Activated CD4-positive, alpha-beta T cell treated with anti-CD3 and anti-CD28 coated beads, Interleukin-2, amount 10 ng/mL, durations not matched to agents 7 days and 5 days (primary cell): ENCODE data around the gene OTOF. TPM values are rescaled to one million over a fixed set of nuclear protein-coding genes. Genes with fewer than 3 reads are reported as not detected.

Experiments
- CTCF ChIA-PET: fragments of 350-600 bp; sonication (Branson Sonifier 250); formaldehyde crosslinking; loops from one replicate; lab custom pipeline; 2021; ENCODE audit warnings: antibody characterized with exemption; lab: Charles Lee
- POLR2A ChIA-PET: fragments of 350-600 bp; sonication (Branson Sonifier 250); formaldehyde crosslinking; loops from one replicate; lab custom pipeline; 2021; ENCODE audit warnings: antibody characterized with exemption; lab: Charles Lee
- DNase-seq: peaks from one replicate; pipeline ENCODE4 v3.0.0-alpha.2; 2020
- H3K27ac Mint-ChIP-seq: one replicate; pipeline ENCODE4 v1.8.0; 2021; ENCODE audit warnings: mild to moderate bottlenecking, moderate library complexity, mixed read lengths
- H3K27me3 Mint-ChIP-seq: one replicate; pipeline ENCODE4 v1.8.0; 2021; ENCODE audit warnings: mixed read lengths
- H3K36me3 Mint-ChIP-seq: one replicate; pipeline ENCODE4 v1.8.0; 2021; ENCODE audit warnings: low read depth, mixed read lengths
- H3K4me1 Mint-ChIP-seq: one replicate; pipeline ENCODE4 v1.8.0; 2021; ENCODE audit warnings: mixed read lengths
- H3K4me3 Mint-ChIP-seq: one replicate; pipeline ENCODE4 v1.8.0; 2021; ENCODE audit warnings: mild to moderate bottlenecking, moderate library complexity, mixed read lengths
- H3K9me3 Mint-ChIP-seq: one replicate; pipeline ENCODE4 v1.8.0; 2021; ENCODE audit warnings: mixed read lengths
- total RNA-seq, 2 experiments: library from RNA; stranded (reverse); gene quantifications; one replicate each; pipeline ENCODE4 v1.2.3, GENCODE V29; 2021

Gene OTOF
- total RNA-seq, 2 experiments from 2014 or later, result 11.7 to 12.3 TPM

DNA sequence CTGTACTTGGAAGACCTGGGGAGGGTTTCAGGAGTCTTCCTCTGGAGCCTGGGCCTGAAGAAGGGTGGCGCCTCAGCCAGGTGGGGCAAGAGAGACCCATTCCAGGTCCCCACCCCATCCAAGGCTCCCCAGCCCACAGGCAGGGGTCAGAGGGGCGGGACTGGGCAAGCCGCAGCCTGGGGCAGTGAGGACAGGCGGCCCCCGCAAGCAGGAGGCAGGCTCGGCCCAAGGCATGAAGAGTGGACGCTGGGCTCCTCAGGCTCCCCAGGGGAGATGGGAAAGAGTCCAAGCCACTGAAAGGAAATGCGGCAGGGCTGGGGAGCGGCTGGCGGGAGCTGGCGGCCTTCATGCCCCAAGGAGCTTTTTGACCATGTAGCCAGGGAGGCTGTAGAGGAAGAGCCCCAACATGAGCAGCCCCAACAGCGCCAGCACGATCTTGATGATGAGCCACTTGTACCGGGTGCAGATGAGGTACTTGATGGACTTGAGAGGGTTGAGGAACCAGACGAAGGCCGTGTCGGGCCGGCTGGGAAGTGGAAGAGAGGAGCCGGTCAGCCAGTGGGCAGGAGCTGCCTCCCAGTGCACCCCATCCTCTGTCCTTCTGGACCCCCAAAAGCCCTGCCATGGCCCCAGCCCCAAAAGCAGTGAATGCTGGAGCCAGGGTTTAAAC is 20.1 kb downstream of the OTOF start:
- Mint-ChIP-seq H3K27ac (no peak overlapping the region), H3K36me3 (no peaks in the 10 kb centered on the region), H3K9me3 (no peaks in the 10 kb centered on the region), H3K27me3 (no peaks in the 10 kb centered on the region), H3K4me1 (no peaks in the 10 kb centered on the region), H3K4me3 (no peak overlapping the region)
- no peak for DNase-seq
- ChIA-PET CTCF (interaction anchor here (0.6 to 1.1 kb wide), 2 partner anchors 103 to 292 kb away, joined by 3 to 5 read pairs; no protein-coding TSS in a partner anchor), POLR2A (interaction anchor here (0.7 kb wide), 1 partner anchor 9 kb away, joined by 3 read pairs; no protein-coding TSS in a partner anchor)

DNA sequence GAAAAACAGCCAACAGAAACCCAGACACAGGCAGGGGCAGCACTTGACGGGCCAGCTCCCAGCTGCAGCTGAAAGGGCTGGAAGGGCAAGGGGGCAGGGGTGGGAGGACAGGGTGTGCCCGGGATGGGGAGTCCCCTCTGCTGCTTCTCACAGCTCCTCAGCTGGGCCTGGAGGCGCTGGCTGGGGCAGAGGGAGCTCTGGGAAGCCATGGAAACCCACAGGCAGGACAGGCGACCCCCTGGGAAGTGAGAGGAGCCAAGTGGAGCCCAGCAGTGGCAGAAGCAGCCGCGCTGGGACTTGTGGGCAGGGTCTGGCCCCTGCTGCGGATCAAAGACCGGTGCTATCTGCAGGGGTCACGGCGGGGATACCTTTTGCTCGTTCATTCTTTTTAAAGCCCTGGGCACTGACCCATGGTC is 20.7 kb downstream of the OTOF start:
- H3K9me3 Mint-ChIP-seq, result no peaks in the 10 kb centered on the region
- no peaks in the 10 kb centered on the region for H3K36me3 Mint-ChIP-seq
- ChIA-PET POLR2A (no interaction called here), CTCF (interaction anchor here (1.1 kb wide), 1 partner anchor 291 kb away, joined by 3 read pairs; no protein-coding TSS in a partner anchor)
- no peak overlapping the region for H3K27ac Mint-ChIP-seq
- DNase-seq, result no peak
- peaks cover 2% of the 10 kb centered on the region for H3K27me3 Mint-ChIP-seq
- no peak overlapping the region for H3K4me3 Mint-ChIP-seq
- no peaks in the 10 kb centered on the region for H3K4me1 Mint-ChIP-seq

DNA sequence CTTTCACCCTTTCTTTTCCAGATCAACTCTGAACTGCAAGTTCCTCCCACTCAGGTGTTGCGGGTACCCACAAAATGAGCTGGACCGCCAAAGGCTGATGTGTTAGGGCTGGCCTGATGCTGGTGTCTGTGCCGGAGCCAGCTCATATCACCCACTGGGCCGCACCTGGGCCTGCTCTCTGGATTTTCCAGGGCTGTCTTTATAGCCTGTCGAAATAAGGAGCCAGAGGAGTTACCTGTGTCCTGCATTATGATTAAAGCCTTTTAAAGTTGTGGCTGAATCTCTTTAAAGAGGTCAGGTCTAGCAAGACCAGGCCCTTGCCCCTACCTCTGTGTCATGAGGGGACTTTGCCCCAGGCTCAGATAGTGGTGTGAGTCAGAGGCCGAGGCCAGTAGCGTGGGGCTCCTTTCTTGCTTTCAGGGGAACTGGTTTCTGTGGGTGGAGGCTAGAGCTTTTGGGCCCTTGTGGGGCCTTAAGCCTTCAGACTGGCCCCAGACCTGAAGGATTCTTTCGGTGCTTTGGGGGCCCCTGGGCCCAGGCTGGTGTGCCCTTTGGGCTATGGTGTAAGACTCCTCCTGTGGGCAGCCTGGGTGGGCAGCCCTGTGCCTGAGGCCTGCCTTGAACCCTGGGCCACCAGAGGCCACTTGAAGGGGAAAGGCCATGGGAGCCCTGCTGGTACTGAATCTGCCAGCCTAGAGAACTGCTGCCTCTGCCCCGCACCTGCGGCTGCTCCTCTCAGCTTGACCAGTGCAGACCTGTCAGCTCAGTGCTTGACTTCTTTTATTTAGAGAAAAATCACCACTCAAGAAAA is 21.3 kb downstream of the OTOF start:
- CTCF ChIA-PET, result no interaction called here
- no peaks in the 10 kb centered on the region for H3K4me1 Mint-ChIP-seq

DNA sequence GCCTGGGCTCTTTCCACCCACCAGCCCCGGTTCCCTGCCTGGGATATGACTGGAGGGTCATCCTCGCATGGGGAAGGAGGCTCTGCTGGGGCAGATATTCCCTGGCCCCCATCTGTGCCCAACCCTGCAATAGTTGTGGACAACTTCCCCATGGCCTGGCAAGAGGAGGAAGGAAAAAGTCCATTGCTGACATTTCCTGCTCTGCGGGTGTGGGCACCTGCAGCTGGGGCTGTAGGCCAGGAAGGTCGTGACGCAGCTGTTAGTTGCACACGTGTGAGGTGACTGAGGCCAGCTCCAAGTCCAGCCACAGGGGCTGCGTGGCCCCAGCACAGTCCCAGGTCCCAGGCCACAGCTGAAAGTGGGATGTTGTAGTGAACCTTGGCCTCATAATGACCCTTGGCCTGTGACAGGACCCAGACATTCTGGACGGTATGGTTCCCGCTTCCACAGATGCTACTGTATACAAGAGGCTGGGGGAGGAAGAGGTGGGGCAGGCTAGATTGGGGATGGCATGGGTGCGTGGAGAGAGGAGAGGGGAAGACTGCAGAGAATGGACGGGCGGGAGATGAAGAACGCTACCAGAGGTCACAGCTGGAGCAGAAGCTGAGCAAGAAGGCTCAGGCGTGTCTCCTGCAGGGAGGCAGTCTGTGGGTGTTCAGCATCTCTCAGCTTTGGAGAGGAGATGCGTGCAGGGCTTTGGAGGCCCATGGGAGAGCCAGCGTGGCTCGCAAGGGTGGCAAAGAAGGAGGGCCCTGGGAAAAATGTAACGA is 22.1 kb downstream of the OTOF start:
- no peaks in the 10 kb centered on the region for H3K4me1 Mint-ChIP-seq
- no peaks in the 10 kb centered on the region for H3K9me3 Mint-ChIP-seq
- no peak overlapping the region for H3K4me3 Mint-ChIP-seq
- POLR2A ChIA-PET, result no interaction called here
- no peak for DNase-seq
- peaks cover 2% of the 10 kb centered on the region for H3K27me3 Mint-ChIP-seq
- CTCF ChIA-PET, result no interaction called here
- H3K36me3 Mint-ChIP-seq, result no peaks in the 10 kb centered on the region
- no peak overlapping the region for H3K27ac Mint-ChIP-seq

More for the DNA sequence above, 21.3 kb downstream of the OTOF start:
- peaks cover 2% of the 10 kb centered on the region for H3K27me3 Mint-ChIP-seq
- no peaks in the 10 kb centered on the region for H3K36me3 Mint-ChIP-seq
- H3K9me3 Mint-ChIP-seq, result no peaks in the 10 kb centered on the region
- POLR2A ChIA-PET, result no interaction called here
- H3K4me3 Mint-ChIP-seq, result no peak overlapping the region
- no peak overlapping the region for H3K27ac Mint-ChIP-seq
- DNase-seq, result no peak

DNA sequence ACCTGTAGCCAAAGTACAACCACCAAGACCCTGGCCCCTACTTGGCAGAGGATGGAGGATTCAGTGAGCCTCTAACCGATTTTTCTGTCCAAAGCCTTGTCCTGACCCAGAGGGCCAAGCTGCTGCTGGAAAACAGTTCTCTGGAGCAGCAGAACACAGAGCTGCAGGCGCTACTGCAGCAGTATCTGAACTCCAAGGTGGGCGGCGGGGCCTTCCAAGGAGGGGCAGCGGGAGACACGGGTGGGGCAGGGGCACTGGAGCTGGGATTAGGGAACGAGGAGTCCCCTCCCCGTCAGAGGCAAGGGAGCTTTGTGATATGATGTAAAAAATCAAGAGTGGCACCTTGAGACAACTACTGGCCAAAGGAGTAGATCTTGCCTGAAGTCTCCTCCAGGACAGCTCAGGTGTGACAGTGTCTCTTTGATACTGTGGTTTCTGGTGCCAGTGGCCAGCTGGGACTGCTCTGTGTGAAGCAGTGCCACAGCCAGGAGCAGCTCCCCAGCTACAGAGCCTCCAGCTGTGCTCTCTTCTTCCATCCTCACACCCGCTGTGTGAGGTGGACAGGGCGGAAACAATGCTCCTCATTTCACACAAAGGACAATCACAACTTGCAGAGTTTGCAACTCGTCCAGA is 22.8 kb downstream of the OTOF start:
- Mint-ChIP-seq H3K4me1 (no peaks in the 10 kb centered on the region), H3K4me3 (no peak overlapping the region), H3K9me3 (no peaks in the 10 kb centered on the region), H3K27me3 (peaks cover 2% of the 10 kb centered on the region), H3K27ac (no peak overlapping the region), H3K36me3 (no peaks in the 10 kb centered on the region)
- no peak for DNase-seq
- POLR2A ChIA-PET, result no interaction called here
- CTCF ChIA-PET, result no interaction called here

DNA sequence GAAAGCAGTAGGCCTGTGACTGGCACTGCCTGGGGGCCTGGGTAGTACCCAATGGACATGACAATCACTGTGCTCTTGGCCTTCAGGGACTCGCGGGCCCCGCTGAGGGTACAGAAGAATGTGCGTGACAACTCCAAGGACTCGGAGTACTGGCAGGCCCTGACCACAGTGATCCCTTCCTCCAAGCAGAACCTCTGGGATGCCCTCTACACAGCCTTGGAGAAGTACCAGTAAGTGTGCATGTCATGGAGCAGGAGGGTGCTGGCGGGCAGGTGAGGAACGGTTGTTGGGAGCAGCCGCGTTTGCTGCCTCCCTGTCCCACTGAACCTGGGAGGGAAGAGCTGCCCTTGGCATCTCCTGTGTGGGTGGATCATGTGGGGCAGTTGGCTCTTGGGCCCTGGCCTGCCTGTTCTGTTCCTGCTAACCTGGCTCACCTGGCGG is 23.3 kb downstream of the OTOF start:
- H3K9me3 Mint-ChIP-seq, result no peaks in the 10 kb centered on the region
- DNase-seq, result no peak
- H3K27me3 Mint-ChIP-seq, result peaks cover 2% of the 10 kb centered on the region
- ChIA-PET POLR2A (no interaction called here), CTCF (no interaction called here)
- H3K36me3 Mint-ChIP-seq, result no peaks in the 10 kb centered on the region
- H3K4me1 Mint-ChIP-seq, result no peaks in the 10 kb centered on the region
- no peak overlapping the region for H3K4me3 Mint-ChIP-seq
- no peak overlapping the region for H3K27ac Mint-ChIP-seq

DNA sequence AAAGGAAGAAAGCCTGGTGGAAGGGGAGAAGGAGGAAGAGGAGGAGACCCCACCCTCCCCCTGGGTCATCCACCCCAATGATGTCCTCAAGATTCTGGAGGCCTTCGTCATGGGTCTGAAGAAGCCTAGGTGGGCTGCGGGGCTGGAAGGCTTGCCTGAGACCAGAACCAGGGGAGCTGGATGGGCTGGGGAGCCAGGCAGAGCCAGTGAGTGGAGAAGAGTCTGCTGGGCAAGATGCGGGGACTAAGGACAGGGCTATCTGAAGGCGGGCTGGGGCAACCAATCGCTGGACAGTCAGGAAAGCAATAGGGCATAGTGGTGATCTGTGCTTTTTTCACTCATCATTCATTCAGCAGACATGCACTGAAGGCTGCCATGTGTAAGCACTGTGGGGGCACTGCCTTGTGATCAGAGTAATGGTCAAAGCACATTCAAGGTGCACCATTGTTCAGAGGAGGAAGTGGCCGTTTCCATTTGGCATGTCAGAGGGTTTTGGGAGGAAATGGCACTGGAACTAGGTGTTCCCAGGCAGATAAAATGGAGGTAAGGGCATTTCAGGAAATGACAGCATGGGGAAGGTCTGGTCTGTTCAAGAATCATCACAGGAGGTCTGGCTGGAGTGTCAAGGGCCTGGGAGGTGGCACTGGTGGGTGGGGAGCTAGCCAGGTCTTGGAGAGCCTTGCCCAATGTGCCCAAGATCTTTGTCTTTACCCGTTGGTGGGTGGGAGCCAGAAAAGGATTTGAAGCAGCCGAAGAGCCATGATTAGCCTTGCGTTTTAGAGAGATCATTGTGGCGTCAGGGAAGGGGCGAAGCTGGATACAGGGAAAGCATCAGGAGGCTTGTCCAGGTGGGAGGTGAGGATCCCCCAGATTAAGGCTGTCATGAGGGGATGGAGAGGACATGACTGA is 24.2 kb downstream of the OTOF start:
- Mint-ChIP-seq H3K36me3 (no peaks in the 10 kb centered on the region), H3K4me1 (no peaks in the 10 kb centered on the region), H3K27ac (no peak overlapping the region), H3K4me3 (no peak overlapping the region), H3K27me3 (peaks cover 2% of the 10 kb centered on the region), H3K9me3 (no peaks in the 10 kb centered on the region)
- DNase-seq, result no peak
- CTCF ChIA-PET, result no interaction called here
- POLR2A ChIA-PET, result no interaction called here

DNA sequence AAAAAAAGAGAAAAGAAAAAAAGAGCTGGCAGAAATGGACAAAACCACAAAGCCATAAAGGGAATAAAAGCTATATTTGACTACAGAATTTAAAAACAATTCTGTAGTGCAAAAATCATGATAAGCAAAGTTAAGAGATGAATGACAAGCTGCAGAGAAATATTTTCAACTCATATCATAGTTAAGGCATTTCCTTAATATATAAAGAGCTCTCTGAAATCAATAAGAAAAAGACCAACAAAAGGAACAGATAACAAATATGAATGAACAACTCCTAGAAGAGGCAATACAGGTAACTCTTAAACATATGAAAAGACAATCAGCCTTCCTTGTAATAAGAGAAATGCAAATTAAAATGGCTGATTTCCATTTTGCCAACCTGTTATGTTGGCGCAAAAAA is 26.2 kb downstream of the OTOF start:
- Mint-ChIP-seq H3K4me3 (no peak overlapping the region), H3K27ac (no peak overlapping the region), H3K9me3 (no peaks in the 10 kb centered on the region), H3K36me3 (no peaks in the 10 kb centered on the region), H3K4me1 (no peaks in the 10 kb centered on the region), H3K27me3 (peaks cover 2% of the 10 kb centered on the region)
- ChIA-PET POLR2A (no interaction called here), CTCF (interaction anchor here (0.5 to 1.2 kb wide), 3 partner anchors 28 to 866 kb away, joined by 3 to 4 read pairs (median 4); no protein-coding TSS in a partner anchor)
- no peak for DNase-seq

DNA sequence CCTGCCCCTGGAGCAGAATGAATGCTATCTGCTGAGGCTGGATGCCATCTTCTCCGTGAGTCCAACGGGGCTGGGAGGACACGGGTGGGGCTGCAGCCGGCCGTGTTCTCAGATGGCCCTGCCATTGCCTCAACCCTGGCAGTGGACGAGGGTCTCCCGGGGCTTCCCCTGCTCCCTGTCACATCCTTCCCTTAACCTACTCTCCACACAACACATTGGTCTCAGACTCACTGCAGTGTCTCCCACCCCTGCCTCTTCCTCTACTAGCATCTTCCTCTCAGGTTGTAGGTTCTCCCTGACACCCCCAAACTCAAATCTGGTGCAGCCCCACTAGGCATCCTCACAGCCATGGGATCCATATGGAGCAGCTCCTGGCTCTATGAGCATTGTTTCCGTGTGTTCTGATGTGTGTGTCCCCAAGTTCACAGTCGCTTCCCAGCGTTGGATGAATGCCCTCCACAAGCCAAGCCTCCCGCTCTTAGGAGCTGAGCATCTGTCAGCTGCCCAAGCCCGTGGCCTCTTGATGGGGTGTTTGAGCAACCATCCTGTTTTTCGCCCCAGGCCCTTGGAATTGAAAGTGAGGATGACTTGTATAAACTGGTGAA is 27.8 kb downstream of the OTOF start:
- Mint-ChIP-seq H3K27me3 (peaks cover 2% of the 10 kb centered on the region), H3K4me3 (no peak overlapping the region), H3K4me1 (no peaks in the 10 kb centered on the region), H3K36me3 (no peaks in the 10 kb centered on the region), H3K27ac (no peak overlapping the region), H3K9me3 (no peaks in the 10 kb centered on the region)
- POLR2A ChIA-PET, result no interaction called here
- no peak for DNase-seq
- CTCF ChIA-PET, result interaction anchor here (0.5 to 1.2 kb wide), 2 partner anchors 17 to 206 kb away, joined by 3 to 5 read pairs; no protein-coding TSS in a partner anchor

DNA sequence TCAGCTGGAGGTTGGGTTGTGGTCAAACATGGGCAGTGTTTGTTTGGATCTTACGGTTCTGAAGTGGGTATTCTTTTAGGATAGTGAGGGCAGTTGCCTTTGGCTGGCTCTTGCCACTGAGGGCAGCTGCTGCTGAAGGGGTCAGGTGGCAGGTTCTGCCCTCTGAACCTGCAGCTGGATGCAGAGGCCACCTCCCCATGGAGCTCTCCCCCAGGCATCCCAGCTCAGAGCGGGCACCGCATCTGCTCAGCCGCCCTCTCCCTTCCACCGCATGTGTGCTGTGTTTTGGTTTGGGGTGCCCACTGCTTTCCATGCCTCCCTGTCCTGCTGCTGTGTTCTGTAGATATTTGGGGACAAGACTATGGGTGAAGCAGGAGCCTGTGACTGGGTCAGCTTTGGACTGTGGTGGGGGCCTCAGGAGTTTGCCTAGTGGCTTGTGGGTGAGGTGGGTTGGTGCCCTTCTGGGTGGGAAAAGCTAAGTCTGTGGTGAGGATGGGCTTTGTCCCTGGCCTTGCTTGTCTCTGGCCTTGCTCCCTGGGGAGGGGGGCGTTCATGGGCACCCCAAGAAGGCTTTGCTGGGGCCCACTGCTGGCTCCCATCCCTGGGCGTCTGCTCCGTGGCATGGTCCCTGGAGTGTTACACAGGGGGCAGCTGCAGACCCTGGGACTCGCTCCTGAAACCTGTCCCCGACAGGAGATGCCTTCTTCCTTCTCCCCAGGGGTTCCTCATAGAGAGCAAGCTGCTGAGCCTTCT is 28.5 kb downstream of the OTOF start:
- no peak overlapping the region for H3K27ac Mint-ChIP-seq
- POLR2A ChIA-PET, result no interaction called here
- DNase-seq, result no peak
- CTCF ChIA-PET, result interaction anchor here (1.2 kb wide), 1 partner anchor 18 kb away, joined by 3 read pairs; no protein-coding TSS in a partner anchor
- no peaks in the 10 kb centered on the region for H3K9me3 Mint-ChIP-seq
- H3K36me3 Mint-ChIP-seq, result no peaks in the 10 kb centered on the region
- H3K4me1 Mint-ChIP-seq, result no peaks in the 10 kb centered on the region
- H3K4me3 Mint-ChIP-seq, result no peak overlapping the region
- peaks cover 2% of the 10 kb centered on the region for H3K27me3 Mint-ChIP-seq

DNA sequence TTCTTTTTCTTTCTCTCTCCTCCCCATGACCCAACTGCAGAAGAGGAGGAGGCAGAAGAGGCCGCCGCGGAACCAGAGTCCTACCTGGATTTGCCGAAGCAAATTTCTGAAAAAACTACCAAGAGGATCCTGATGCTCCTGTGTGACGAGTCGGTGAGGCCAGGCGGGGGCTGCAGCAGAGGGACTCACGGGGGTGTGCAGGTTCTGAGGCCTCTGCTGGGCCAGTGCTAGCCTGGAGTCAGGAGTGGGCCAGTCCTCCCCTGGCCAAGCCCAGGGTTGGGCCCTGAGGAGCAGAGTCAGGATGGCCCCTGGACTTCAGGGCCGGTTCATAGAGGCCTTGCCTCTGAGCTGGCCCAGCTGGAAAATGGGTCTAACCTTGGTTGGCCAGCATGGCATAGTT is 29.3 kb downstream of the OTOF start:
- Mint-ChIP-seq H3K4me1 (no peaks in the 10 kb centered on the region), H3K36me3 (no peaks in the 10 kb centered on the region), H3K27ac (no peak overlapping the region), H3K27me3 (peaks cover 2% of the 10 kb centered on the region), H3K4me3 (no peak overlapping the region), H3K9me3 (no peaks in the 10 kb centered on the region)
- POLR2A ChIA-PET, result no interaction called here
- CTCF ChIA-PET, result no interaction called here
- no peak for DNase-seq
